Heart left ventricle (tissue), 16 donors: ENCODE results near the gene CELF4. TPM values are rescaled to one million over a fixed set of nuclear protein-coding genes. Genes with fewer than 3 reads are reported as not detected.

ENCODE experiments used
- ATAC-seq, 4 donors: fragments of 200-7000 bp; cut with Tn5 transposase; one replicate each; pipeline ENCODE4 v1.9.1; 2020 to 2022; ENCODE audit warnings: moderate library complexity in 4 of 4, mild to moderate bottlenecking in 3 of 4, moderate number of reproducible peaks in 1 of 4
- DNase-seq, 5 donors: peaks; one replicate each; pipeline ENCODE4 v3.0.0-alpha.2; 2020
- H3K27ac ChIP-seq, 12 donors: fragments of 200-600 bp; sonication (generic) in 4 of 12; one replicate each; pipeline versions ENCODE4 v1.5.0 to v1.8.0; 2016 to 2022; ENCODE audit warnings: mild to moderate bottlenecking in 2 of 12
- H3K27me3 ChIP-seq, 9 donors: fragments of 200-600 bp; sonication (generic) in 2 of 9; one replicate each; pipeline versions ENCODE4 v1.5.1 to v1.8.0; 2016 to 2022; ENCODE audit warnings: mild to moderate bottlenecking in 3 of 9
- H3K36me3 ChIP-seq, 9 donors: fragments of 200-600 bp; sonication (generic) in 2 of 9; one replicate each; pipeline versions ENCODE4 v1.5.0 to v1.8.0; 2018 to 2022; ENCODE audit warnings: mild to moderate bottlenecking in 2 of 9
- H3K4me1 ChIP-seq, 12 donors: fragments of 200-600 bp; sonication (generic) in 4 of 12; one replicate each; pipeline versions ENCODE4 v1.5.0 to v1.8.0; 2016 to 2022; ENCODE audit warnings: mild to moderate bottlenecking in 3 of 12
- H3K4me3 ChIP-seq, 12 donors: fragments of 200-600 bp; sonication (generic) in 4 of 12; one replicate each; pipeline versions ENCODE4 v1.5.0 to v1.8.0; 2017 to 2022; ENCODE audit warnings: mild to moderate bottlenecking in 9 of 12, moderate library complexity in 4 of 12
- H3K9me3 ChIP-seq, 12 donors: fragments of 200-600 bp; sonication (generic) in 4 of 12; one replicate each; pipeline versions ENCODE4 v1.5.0 to v1.8.0; 2016 to 2022; ENCODE audit warnings: mild to moderate bottlenecking in 1 of 12
- CTCF ChIP-seq, 12 donors: fragments of 200-600 bp; sonication (generic) in 4 of 12; IDR thresholded peaks; one replicate each; pipeline versions ENCODE4 v1.5.0 to v1.8.0; 2018 to 2022; ENCODE audit warnings: antibody characterized with exemption in 12 of 12, mild to moderate bottlenecking in 5 of 12
- POLR2A ChIP-seq, 2 donors: fragments of 450-650 bp; IDR thresholded peaks; one replicate each; pipeline ENCODE4 v1.6.1; 2017; ENCODE audit warnings: antibody characterized with exemption in 2 of 2, mild to moderate bottlenecking in 2 of 2, moderate library complexity in 2 of 2
- WGBS, 4 donors: extraction: QIAGEN DNeasy Blood & Tissue Kit in 2 of 4; methylation state at CpG; one replicate each; pipeline versions ENCODE4 v1.1.5 to v1.1.7; 2013 to 2018; 5-methylcytosine and 5-hydroxymethylcytosine counted together
- intact Hi-C, 10 donors: fragments of 100-400 bp; cut with DNase I; formaldehyde crosslinking; loops; one replicate each; pipeline versions ENCODE4 v1.11.1 to v1.14.2; 2022
- polyA plus RNA-seq, 2 donors: library from polyadenylated mRNA; stranded (reverse); fragments of 200-250 nt; gene quantifications; one replicate each; pipeline ENCODE4 v1.2.3, GENCODE V29; 2013
- total RNA-seq, 9 donors: library from RNA; depleted of rRNA in 2 of 9; stranded (reverse); fragments of >200 nt in 2 of 9; fragmentation: NEBNext Ultra II Directional in 3 of 9; extraction: Animal tissue kit (Norgen Biotek cat#: 25700) in 3 of 9; gene quantifications; one replicate each; pipeline versions ENCODE4 v1.1.0 to v1.2.4, GENCODE V29; 2016 to 2023
- donor health status: ischemic (EF 13 %, LVEDD 7.1; RV severe dilation, severe dysfunction).
- donor health status: healthy with polysubstance abuse.
- donor health status: DM: no; HTN: yes; CAD: no.
- donor health status: DM: no; HTN: no; CAD: no.
- donor health status: ischemic (EF 25% LVEDD 6.9; RV normal size, moderate dysfunction).
- donor health status: ischemic (EF 25% LVEDD 5.7; RV mildly dilated, moderate dysfunction).
- donor health status: healthy.
- donor health status: DM: yes; HTN: yes; CAD: no.
- donor health status: ischemic (EF 35%, LVEDD 5.7; RV mildly dilated, moderate dysfunction).
- donor health status: nonischemic (EF 11% LVEDD 7.7; RV severe dilation, severe dysfunction).
- donor health status: DM: yes; HTN: yes; CAD: no.
- donor health status: PGD.
- donor health status: ischemic (EF 29% LVEDD 5.4; RV normal size, mild dysfunction).
- donor health status: nonischemic (EF 23%, LVEDD 6.1; RV moderate dilation, normal function).

CELF4 gene
- total and polyA plus RNA-seq, 11 donors = 0.11 to 0.67 (median 0.40) TPM; not detected in 3

- Histone ChIP-seq H3K4me1 (peaks cover 0 to 10% (median 0%) of the 10 kb centered on the region in 12 donors), H3K9me3 (no peaks in the 10 kb centered on the region), H3K36me3 (no peaks in the 10 kb centered on the region), H3K4me3 (no peak overlapping the region), H3K27me3 (peaks cover 0 to 17% (median 0%) of the 10 kb centered on the region in 9 donors), H3K27ac (no peak overlapping the region)
- intact Hi-C loops = loop anchor here in 4 of 10 donors (5.0 to 10.0 kb wide), 2 partner anchors 63 to 89 kb away; no protein-coding TSS in a partner anchor
- DNase-seq (no peak), ATAC-seq (no peak)
- WGBS, 4 donors = 71 to 79% (median 76%) methylated on average over 14 to 22 of the region's 22 CpGs
- TF ChIP-seq POLR2A (IDR thresholded peaks at IDR 0.05) (no peak), CTCF (IDR thresholded peaks at IDR 0.05) (no peak)
Observed at GRCh38 chr18:37447962-37448888, 117.4 kb downstream of the CELF4 start.

GRCh38 chr18:37445836-37446235, 119.8 kb downstream of the CELF4 start:
- Histone ChIP-seq H3K4me1 (peaks cover 0 to 6% (median 0%) of the 10 kb centered on the region in 12 donors), H3K27me3 (peaks cover 0 to 19% (median 0%) of the 10 kb centered on the region in 9 donors), H3K4me3 (no peak overlapping the region), H3K27ac (no peak overlapping the region), H3K9me3 (no peaks in the 10 kb centered on the region), H3K36me3 (no peaks in the 10 kb centered on the region)
- no peak for ATAC-seq
- WGBS, 4 donors = 88 to 94% (median 93%) methylated on average over 10 of the region's 10 CpGs
- TF ChIP-seq CTCF (IDR thresholded peaks at IDR 0.05) = no peak
- TF ChIP-seq POLR2A (IDR thresholded peaks at IDR 0.05) = no peak
- no peak for DNase-seq
- intact Hi-C loops = loop anchor here in 6 of 10 donors (2.0 to 10.0 kb wide), 3 partner anchors 61 to 93 kb away; no protein-coding TSS in a partner anchor

GRCh38 chr18:37445368-37445767, 120.2 kb downstream of the CELF4 start:
- WGBS, 4 donors = 70 to 80% (median 79%) methylated on average over 7 of the region's 7 CpGs
- intact Hi-C loops = loop anchor here in 6 of 10 donors (2.0 to 10.0 kb wide), 3 partner anchors 61 to 93 kb away; no protein-coding TSS in a partner anchor
- no peaks in the 10 kb centered on the region for H3K36me3 ChIP-seq
- peaks cover 0 to 1% (median 0%) of the 10 kb centered on the region in 12 donors for H3K4me1 ChIP-seq
- no peak overlapping the region for H3K27ac ChIP-seq
- H3K9me3 ChIP-seq = no peaks in the 10 kb centered on the region
- TF ChIP-seq POLR2A (IDR thresholded peaks at IDR 0.05) (no peak), CTCF (IDR thresholded peaks at IDR 0.05) (no peak)
- no peak overlapping the region for H3K4me3 ChIP-seq
- DNase-seq (no peak), ATAC-seq (no peak)
- H3K27me3 ChIP-seq = peaks cover 0 to 17% (median 0%) of the 10 kb centered on the region in 9 donors
